LNCaP clone FGC (cell line): ENCODE results near the gene TNS3.

Source experiments
- DNase-seq: peaks from one replicate; pipeline ENCODE4 v3.0.0-alpha.2; 2011; ENCODE audit warnings: low read depth
- H3K4me3 ChIP-seq: 2 replicates; pipeline ENCODE4 v1.5.1; 2011; ENCODE audit warnings: mild to moderate bottlenecking, low read depth, low read length, control low read depth
- TF ChIP-seq, protein P1 (sequence below): IDR thresholded peaks from 2 replicates; pipeline ENCODE4 v1.5.1; 2012; ENCODE audit warnings: mild to moderate bottlenecking; ENCODE audit not compliant: control insufficient read depth, insufficient read depth; ENCODE audit errors: extremely low read depth

TNS3 gene

DNA sequence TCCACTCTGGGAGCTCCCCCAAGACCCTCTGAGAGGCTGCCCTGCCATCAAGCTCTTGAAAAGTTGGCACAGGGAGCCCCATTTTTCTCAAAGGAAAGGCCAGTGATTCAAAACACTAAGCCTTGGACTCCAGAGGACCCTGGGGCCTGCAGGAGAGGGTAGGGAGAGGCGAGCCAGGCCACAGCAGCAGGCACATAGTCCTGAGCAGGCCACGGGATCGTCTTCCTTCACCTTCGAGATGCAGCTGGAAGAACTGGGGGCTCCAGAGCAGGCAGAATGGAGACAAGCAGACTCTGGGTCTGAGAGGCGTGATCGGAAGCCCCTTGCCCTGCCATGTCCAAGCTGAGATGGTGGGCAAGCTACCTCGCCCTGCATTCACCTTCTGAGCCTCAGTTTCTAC lies 13.9 kb downstream of the TNS3 start:
- no peak overlapping the region for H3K4me3 ChIP-seq
- TF ChIP-seq, protein P1, sequence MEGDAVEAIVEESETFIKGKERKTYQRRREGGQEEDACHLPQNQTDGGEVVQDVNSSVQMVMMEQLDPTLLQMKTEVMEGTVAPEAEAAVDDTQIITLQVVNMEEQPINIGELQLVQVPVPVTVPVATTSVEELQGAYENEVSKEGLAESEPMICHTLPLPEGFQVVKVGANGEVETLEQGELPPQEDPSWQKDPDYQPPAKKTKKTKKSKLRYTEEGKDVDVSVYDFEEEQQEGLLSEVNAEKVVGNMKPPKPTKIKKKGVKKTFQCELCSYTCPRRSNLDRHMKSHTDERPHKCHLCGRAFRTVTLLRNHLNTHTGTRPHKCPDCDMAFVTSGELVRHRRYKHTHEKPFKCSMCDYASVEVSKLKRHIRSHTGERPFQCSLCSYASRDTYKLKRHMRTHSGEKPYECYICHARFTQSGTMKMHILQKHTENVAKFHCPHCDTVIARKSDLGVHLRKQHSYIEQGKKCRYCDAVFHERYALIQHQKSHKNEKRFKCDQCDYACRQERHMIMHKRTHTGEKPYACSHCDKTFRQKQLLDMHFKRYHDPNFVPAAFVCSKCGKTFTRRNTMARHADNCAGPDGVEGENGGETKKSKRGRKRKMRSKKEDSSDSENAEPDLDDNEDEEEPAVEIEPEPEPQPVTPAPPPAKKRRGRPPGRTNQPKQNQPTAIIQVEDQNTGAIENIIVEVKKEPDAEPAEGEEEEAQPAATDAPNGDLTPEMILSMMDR: no peak
- DNase-seq: no peak

DNA sequence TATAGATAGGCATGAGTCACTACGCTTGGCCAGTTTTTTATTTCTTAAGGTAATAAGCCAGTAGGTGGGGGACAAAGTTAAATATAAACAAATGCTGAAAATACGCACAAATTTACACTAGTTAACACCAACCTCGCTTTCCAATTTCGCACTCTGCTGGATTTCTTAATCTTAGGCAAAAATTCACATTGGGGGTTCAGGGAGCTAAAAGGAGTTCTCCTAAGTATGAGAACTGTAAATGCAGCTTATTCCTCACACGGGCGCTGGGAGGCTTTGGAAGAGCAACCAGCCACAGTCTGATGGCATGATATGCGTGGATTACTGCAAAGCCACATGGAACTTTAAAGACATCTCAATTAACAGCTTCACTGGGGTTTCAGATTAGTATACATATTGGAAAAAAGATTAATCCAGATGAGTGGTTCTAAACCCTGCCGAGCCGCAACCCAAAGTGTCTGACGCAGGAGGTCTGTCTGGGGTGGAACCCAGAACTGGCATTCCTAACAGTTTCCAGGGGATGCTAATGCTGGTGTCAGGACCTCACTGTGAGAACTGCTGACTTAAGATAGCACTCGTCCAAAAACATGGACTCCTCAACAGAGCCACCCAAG lies 16.2 kb downstream of the TNS3 start:
- no peak overlapping the region for H3K4me3 ChIP-seq
- TF ChIP-seq, protein P1: no peak
- DNase-seq: no peak

DNA sequence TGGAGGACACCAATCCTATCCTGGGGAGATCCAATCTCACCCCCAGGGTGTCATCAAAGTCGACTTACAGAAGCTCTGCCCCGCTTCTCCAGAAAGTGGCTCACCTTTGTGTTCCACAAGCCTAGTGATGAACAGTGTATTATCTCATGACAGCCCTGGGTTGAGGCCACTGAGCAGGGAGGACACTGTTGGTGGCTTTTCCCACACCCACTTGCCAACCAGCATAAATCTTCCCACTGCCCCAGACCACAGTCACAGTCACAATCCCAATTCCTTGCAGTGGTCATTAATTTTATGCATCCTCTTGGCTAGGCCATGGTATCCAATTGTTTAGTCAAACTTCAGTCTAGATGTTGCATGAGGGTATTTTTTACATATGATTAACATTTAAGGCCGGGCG lies 18.4 kb downstream of the TNS3 start:
- H3K4me3 ChIP-seq: no peak overlapping the region
- TF ChIP-seq, protein P1: no peak
- no peak for DNase-seq

DNA sequence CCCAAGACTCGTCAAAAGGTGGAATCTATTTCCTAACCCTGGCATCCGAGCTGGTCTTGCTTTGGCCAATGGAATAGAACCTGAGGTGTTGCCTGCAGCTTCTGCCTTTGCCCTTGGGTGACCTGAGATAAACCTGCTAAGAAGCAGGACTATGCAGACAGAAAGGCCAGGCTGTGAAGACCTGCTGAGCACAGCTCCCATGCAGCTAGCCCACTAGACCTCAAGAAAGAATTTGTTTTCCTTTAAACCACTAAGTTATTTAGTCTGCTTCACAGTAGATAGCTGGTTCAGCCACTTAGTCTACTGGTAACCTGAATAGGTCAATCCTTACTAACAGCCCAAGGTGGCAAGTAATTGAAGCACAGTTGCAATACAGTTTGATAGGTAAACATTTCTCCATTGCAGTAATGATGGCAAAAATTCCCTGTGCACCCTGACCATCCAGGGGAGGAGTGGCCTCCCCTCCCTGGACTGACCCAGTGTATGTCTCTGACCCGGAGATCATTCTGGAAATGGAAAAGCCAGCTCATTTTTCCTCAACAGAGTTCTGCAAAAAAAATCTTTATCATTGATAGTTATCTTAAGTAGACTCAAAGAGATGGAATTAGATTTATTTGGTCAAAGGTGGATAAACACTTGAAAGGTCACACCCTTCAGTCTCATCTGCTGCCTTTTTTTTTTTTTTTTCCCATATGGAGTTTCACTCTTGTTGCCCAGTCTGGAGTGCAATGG lies 20.0 kb downstream of the TNS3 start:
- TF ChIP-seq, protein P1: no peak
- H3K4me3 ChIP-seq: no peak overlapping the region
- DNase-seq: no peak

DNA sequence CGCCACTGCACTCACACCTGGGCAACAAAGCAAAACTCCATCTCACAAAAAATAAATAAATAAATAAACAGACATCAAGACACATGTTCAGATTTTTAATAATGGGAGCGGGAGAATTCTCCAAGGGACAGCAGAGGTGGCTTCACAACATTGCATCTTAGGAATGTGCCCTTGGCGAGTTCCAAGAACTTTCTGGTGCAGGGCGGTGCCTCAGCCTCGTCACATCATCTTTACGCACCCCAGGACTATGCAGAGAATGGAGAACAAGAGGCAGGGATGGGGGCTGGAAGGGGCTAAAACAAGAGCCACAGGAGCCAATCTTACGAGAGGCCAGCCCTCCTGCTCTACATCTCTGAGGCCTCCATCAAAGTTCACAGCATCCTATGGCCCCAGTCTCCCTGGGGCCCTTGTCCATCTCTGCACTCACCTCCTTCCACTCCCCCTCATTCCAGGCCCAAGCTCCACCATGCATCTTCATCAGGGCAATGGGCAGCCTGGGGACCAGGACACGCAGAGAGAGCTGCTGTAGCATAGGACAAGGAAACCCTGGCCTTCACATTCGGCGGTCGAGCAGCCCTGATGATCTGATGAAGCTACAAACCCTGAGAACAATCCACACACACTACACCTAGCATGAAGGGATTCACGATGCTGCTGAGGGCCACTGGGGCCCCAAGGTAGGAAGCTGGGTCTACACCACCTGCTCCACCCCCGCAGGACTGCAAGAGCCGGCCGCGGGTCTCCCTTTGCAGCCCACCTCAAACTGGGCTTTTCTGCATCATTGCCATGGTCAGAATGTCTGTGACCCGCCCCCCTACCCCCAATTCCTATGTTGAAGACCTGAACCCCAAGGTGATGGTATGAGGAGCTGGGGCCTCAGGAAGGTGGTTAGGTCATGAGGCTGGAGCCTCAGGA lies 22.3 kb downstream of the TNS3 start:
- no peak overlapping the region for H3K4me3 ChIP-seq
- TF ChIP-seq, protein P1: no peak
- DNase-seq: no peak

DNA sequence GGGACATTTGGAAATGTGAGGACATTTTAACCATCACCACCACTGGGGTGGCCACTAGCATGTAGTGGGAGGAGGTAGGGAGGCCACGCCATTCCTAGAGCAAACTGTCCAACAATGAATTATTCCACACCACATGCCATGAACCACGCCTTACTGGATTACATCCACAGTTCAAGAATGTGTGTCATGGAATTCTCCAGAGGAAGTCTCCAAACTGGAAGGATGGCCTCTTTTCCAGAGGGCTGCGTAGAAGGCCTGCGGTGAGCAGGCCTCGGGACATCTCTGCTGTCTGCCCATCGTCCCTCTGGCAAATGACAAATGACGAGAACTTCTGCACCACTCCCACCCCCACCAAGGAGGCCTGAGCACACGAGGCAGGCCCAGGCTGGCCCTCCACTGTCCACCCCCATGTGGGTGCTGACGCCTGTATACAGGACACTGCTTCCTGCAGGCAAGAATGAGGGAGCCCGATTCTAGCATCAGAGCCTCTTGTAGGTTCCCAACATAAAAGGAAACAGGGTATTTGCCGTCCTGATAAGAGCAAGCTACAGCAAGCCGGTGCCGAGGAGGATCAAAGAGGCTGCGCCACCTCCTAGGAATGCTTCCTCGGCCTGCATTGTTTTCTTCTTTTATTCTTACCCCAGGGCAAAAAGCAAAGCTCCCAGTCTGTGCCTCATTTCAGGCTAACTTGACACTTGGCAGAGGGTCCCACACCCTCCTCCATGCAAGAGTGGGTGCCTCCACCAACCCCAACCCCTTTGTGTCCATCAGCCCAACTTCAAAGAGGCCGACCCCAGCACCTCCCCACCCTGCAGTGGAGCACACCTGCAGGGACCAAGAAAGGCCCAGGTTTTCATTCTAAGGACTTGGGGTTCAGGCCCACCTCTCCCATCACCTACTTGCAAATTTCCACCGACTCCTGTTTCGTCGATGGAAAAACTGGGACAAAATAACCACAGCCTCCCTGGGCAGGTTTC lies 23.9 kb downstream of the TNS3 start:
- DNase-seq: no peak
- TF ChIP-seq, protein P1: no peak
- H3K4me3 ChIP-seq: no peak overlapping the region
